Fibroblast of skin of left biceps (primary cell): ENCODE measurements around the gene ATP9B.

Experiments used
- DNase-seq, 2 experiments: peaks; one replicate each; pipeline ENCODE4 v3.0.0-alpha.2; 2013; ENCODE audit warnings: low read depth in 2 of 2

The ATP9B gene

DNA sequence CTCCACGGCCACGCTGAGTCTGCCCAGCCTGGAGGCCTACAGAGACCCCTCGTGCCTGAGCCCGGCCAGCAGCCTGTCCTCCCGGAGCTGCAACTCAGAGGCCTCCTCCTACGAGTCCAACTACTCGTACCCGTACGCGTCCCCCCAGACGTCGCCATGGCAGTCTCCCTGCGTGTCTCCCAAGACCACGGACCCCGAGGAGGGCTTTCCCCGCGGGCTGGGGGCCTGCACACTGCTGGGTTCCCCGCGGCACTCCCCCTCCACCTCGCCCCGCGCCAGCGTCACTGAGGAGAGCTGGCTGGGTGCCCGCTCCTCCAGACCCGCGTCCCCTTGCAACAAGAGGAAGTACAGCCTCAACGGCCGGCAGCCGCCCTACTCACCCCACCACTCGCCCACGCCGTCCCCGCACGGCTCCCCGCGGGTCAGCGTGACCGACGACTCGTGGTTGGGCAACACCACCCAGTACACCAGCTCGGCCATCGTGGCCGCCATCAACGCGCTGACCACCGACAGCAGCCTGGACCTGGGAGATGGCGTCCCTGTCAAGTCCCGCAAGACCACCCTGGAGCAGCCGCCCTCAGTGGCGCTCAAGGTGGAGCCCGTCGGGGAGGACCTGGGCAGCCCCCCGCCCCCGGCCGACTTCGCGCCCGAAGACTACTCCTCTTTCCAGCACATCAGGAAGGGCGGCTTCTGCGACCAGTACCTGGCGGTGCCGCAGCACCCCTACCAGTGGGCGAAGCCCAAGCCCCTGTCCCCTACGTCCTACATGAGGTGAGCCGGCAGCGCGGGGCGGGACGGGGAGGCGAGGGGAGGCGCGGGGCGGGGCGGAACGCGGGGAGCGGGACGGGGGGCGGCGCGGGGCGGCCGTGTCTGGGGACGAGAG is 341.8 kb downstream of the ATP9B start:
- no peak for DNase-seq

GRCh38 chr18:79411614-79412526 is 342.7 kb downstream of the ATP9B start:
- DNase-seq: no peak

DNA sequence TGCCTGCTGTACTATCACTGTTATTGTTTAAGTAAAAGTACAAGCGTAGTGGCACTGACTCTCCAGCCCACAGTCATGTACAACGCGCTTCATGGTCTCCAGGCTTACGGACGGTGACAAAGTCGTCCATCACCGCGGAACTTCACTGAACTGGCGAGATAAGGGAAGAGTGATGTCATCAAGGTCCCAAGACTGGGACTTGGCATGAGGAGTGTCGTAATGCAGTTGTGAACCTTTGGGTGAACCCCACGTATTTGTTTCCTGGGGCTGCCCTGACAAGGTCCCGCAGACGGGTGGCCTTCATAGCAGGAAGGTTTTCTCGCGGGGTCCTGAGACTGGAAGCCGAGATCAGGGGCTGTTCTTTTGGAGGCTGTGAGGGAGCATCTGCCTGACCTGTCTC is 343.8 kb downstream of the ATP9B start:
- no peak for DNase-seq

DNA sequence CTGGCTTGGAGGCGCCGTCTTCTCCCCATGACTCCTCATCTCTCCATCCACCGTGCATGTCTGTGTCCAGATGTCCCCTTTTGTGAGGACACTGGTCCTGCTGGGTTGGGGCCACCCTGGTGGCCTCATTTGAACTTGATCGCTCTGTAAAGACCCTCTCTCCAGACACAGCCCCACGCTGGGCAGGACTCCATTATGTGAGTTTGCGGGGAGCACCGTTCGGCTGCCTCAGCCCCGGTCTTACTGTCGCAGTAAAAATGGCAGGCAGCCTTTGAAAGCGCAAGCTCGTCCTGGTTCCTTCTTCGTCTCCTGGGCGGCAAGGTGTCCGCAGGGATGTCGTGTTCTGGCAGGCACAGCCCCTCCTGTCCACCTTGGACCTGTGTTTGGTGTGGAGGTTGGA is 344.2 kb downstream of the ATP9B start:
- no peak for DNase-seq

DNA sequence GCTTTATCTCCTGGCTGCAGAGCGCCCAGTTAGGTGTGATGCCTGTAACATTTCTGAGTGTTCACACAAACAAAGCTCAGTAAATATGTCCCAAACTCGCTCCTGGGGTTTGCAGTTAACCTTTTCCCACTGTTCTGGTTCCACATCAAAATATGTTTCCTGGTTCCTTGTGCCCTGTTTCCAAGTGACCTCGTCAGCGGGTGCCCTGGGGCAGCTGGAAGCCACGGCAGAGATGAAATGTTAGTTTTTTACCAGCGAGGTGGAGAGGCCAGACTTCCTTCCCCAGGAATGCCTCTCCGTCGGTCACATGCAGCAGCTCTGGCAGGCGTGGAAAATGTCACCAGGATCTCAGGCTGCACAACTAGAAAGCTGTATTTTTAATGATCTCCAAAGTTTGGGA is 344.7 kb downstream of the ATP9B start:
- DNase-seq: no peak

- DNase-seq: no peak
Observed at GRCh38 chr18:79416022-79416676, 347.0 kb downstream of the ATP9B start.

GRCh38 chr18:79416677-79417052 is 347.5 kb downstream of the ATP9B start:
- no peak for DNase-seq

DNA sequence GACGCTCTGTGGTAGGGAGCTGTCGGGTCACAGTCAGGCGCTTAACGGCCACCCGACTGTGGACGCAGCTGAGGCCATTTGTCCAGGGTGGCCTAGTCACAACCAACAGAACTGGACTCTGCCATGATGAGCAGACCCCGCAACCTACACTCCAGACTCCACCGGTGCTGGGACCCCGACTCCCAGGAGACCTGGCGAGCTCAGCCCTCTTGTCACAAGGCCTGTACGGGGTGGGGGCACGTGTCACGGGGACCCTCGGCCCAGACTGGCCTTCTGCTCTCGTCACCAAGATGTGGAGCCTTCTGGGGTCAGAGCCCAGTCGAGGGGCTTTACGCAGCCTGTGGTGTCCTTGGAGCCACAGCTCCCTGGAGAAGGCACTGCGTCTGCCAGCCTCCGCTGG is 349.0 kb downstream of the ATP9B start:
- no peak for DNase-seq

GRCh38 chr18:79418642-79419041 is 349.4 kb downstream of the ATP9B start:
- no peak for DNase-seq

DNA sequence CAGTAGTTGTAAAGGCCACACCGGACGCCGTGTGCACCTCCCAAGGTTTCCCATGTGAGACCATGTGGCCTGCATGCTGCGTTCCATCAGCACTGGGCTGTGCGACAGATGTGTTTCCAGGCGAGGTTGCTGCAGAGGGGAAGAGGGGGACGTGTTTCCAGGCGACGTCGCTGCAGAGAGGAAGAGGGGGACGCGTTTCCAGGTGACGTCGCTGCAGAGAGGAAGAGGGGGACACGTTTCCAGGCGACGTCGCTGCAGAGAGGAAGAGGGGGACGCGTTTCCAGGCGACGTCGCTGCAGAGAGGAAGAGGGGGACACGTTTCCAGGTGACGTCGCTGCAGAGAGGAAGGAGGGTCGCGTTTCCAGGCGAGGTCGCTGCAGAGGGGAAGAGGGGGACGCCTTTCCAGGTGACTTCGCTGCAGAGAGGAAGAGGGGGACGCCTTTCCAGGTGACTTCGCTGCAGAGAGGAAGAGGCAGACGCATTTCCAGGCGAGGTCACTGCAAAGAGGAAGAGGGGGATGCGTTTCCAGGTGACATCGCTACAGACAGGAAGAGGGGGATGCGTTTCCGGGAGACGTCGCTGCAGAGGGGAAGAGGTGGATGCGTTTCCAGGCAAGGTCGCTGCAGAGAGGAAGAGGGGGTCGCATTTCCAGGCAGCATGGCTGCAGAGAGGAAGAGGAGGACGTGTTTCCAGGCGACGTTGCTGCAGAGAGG is 351.0 kb downstream of the ATP9B start:
- DNase-seq: no peak

DNA sequence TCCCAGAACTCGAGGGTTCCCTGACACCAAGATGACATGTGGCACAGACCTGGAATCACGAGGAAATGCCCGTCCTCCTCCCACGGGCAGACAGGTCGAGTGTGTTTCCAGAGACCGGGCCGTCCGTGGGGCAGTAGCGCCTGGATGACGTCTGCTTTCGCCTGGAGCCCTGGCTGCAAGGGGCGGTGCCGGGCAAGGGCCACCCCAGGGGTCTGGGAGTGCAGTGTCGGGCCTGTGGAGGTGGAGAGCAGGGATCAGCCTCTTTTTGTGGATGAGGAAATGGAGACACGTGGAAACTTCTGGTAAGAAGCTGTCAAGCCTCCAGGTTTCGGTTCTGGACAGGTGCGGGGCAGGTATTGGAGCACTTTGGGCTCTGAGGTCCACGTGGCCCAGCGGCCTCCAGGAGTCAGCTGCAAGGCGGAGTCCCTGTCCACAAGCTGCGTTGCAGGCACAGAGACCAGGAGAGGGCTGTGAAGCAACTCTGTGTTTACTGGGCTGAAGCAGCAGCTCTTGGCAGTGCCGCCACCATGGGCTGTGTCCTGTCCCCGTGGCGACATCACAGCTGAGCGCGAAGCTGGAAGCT is 352.2 kb downstream of the ATP9B start:
- DNase-seq: no peak

DNA sequence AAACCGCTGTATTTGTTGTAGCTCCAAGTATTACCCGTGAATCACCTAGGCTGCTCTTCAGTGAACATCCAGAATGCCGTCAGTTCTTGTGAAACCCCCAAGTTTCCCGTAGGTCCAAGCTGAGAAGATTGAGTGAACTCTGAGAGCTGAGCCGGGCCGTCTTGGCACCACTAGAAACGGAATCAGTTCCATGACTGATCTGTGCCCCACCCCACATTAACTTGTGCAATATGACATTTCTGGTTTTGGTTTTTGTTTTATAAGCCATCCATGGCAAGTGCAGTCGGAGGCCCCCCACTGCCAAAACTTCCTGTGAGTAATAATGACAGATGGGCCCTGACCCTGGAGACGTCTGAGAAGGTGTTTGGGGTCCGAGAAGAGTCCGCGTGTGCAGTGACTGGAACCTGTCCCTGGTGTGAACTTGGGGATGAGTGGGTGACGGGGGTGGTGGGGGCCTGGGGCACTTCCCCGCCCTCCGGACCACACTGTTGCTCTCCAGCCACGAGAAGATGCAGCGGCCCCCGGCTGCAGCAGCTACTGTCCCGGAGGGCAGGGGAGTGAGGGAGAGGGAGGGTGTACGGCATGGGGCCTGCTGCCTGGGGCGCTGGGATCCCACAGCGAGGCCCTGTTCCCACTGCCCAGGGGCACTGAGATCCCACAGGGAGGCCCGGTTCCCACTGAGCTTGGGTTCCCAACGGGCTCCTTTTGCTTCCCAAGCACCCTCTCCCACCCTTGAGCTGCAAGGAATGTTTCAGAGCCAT is 353.0 kb downstream of the ATP9B start:
- peak; percentile 10 to 27 for DNase-seq

DNA sequence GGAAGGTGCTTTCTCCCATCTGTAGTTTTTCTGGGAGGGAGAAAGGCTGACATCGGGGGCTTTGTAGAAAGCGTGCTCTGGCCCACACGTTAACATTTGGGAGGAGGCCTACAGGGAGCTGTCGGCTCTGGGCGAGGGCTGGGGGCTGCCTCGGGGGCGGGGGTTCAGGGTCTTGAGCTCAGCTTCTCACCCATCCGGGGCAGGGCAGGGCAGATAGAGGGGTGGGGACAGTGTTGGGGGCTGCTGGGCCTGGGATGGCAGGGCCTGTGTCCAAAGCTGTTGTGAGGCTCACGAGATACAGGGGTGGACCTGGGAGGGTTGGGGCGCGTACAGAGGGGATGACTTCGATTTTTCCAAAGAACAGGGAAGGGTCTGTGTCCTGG is 353.6 kb downstream of the ATP9B start:
- DNase-seq: no peak

DNA sequence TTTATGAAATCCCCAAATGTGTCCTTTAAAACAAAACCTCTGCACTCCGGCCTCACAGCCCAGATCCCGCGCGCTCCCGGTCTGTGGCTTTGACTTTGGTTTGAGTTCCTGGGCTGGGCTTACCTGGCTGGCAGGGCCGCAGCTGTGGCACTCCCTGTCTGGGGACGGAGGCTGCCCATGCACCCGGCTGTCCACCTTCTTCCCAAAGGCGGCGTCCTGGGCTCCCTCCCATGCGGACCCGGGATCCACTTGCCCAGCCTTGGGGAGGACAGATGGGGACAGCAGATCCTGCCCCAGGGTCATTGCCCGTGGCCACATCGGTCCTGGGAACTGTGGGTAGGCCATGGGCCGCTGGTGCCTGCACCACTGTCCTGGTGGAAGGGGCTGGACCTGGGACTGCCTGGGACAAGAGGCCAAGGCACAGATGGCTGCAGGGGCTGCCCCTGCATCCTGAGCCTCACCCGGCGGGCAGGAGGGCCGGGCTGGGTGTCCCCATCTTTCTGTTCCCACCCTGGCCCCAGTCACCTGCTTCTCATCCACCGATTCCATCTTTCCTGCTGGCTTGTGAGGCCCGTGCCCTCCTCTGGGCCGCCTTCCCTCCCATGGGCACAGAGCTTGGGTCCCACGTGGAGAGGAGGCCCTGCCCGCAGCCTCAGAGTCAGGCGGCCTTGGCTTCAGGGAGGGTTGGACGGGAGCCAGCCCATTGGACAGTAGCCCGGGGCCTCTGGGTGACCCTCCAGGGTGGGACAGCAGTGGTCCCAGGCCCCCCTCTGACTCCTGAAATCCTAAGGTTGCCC is 354.2 kb downstream of the ATP9B start:
- no peak for DNase-seq

- no peak for DNase-seq
Observed at GRCh38 chr18:79424008-79424565, 354.9 kb downstream of the ATP9B start.

- DNase-seq: no peak
Observed at GRCh38 chr18:79424880-79425568, 355.8 kb downstream of the ATP9B start.

DNA sequence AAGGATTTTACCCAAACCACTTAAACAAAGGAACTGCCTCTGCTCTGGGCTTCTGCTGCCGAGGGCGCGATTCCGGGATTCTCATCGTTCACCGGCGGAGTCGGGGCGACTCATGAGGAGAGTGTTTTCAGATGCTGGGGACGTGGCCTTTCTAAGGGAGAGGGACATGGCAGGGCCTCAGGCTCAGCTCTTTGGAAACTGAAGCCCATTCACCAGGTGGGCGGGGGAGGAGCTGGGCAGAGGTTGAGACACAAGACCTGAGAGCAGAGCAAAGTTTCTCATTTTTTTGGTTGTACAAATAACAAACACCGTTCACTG is 356.3 kb downstream of the ATP9B start:
- no peak for DNase-seq

GRCh38 chr18:79426376-79427300 is 357.4 kb downstream of the ATP9B start:
- DNase-seq: no peak
